ENCODE measurements around the gene PFKFB4. TPM values are rescaled to one million over a fixed set of nuclear protein-coding genes. Genes with fewer than 3 reads are reported as not detected.

The PFKFB4 gene
- total and polyA plus RNA-seq, 2 of the 4 experiments (the other 2 are of a cell fraction) = 16.9 to 17.0 TPM

- Histone ChIP-seq H2AK9ac (replicated peaks; ENCODE audit: low read depth, low read length, poor library complexity) (no peak overlapping the region), H3K36me3 (ENCODE audit: control insufficient read depth, insufficient read depth, low read length) (peaks cover 3% of the 10 kb centered on the region; the same call in 1 of the 2 replicates), H3K56ac (ENCODE audit: extremely low read depth, insufficient read depth, low read length) (no peak overlapping the region), H3K27ac (ENCODE audit: insufficient read depth, low read length) (no peak overlapping the region), H3K4me2 (ENCODE audit: low read depth, low read length) (no peak overlapping the region), H3K9ac (ENCODE audit: low read depth, low read length) (no peak overlapping the region), H2BK120ac (ENCODE audit: low read depth, low read length) (no peak overlapping the region), H3K9me1 (ENCODE audit: insufficient read depth, low read length) (peaks cover 2% of the 10 kb centered on the region; the same call in 1 of the 2 replicates), H3K79me1 (ENCODE audit: low read depth in 1 of 2, low read length in 2 of 2) (peaks cover 10 to 43% of the 10 kb centered on the region in 2 experiments; a peak in 3 of 4 replicates), H2AFZ (replicated peaks; ENCODE audit: low read length, poor library complexity) (no peak overlapping the region), H3K4me1 (ENCODE audit: control insufficient read depth, insufficient read depth, low read length) (peaks cover 11% of the 10 kb centered on the region), H4K5ac (ENCODE audit: low read depth, low read length) (no peak overlapping the region), H3K14ac (replicated peaks; ENCODE audit: low read depth, low read length) (no peak overlapping the region), H2BK5ac (ENCODE audit: low read depth, low read length, poor library complexity, severe bottlenecking) (no peak overlapping the region), H3K27me3 (ENCODE audit: control insufficient read depth, insufficient read depth, low read length) (no peaks in the 10 kb centered on the region), H2BK15ac (ENCODE audit: low read depth, low read length) (no peak overlapping the region), H3K23ac (ENCODE audit: low read depth, low read length) (no peak overlapping the region), H4K8ac (ENCODE audit: low read depth in 2 of 2, low read length in 2 of 2) (no peak overlapping the region), H3K4ac (ENCODE audit: low read depth, low read length) (no peak overlapping the region), H3K18ac (ENCODE audit: low read depth, low read length) (no peak overlapping the region), H4K20me1 (ENCODE audit: insufficient read depth, low read length) (peaks cover 13% of the 10 kb centered on the region; the same call in 1 of the 2 replicates), H4K91ac (ENCODE audit: insufficient read depth, low read depth, low read length) (no peak overlapping the region), H3K4me3 (ENCODE audit: insufficient read depth, low read depth, low read length) (no peak overlapping the region), H2AK5ac (ENCODE audit: low read depth, low read length) (no peak overlapping the region), H2BK20ac (ENCODE audit: low read depth, low read length) (no peak overlapping the region), H3K9me3 (ENCODE audit: control insufficient read depth, insufficient read depth, low read length) (no peaks in the 10 kb centered on the region)
- ChIA-PET POLR2A (ENCODE audit: unreplicated experiment) (no interaction called here), CTCF (interaction anchor here (1.6 kb wide), 1 partner anchor 117 kb away, joined by 4 read pairs; no protein-coding TSS in a partner anchor)
- intact Hi-C loops (cut with micrococcal nuclease) = no loop called here
- BruUV-seq (replicated peaks) = no TSS peak
- TF ChIP-seq USF2 (IDR thresholded peaks at IDR 0.05; ENCODE audit: low read depth, low read length) = no peak
- no peak for TF ChIP-seq NFE2L2 (IDR thresholded peaks at IDR 0.05; ENCODE audit: low read depth, low read length)
- no peak for TF ChIP-seq CEBPB (IDR thresholded peaks at IDR 0.05; ENCODE audit: low read depth, low read length)
- no peak for TF ChIP-seq MAZ (IDR thresholded peaks at IDR 0.05; ENCODE audit: borderline replicate concordance, low read depth, low read length)
- DNase-seq (no peak), ATAC-seq (ENCODE audit: low read depth) (no peak)
- in situ Hi-C loops (cut with MboI; ENCODE audit: low sequenced_read_pairs) = no loop called here
- dilution Hi-C loops (cut with HindIII; ENCODE audit: low sequenced_read_pairs, unreplicated experiment) = no loop called here
- 100% methylated on average over 2 of the region's 5 CpGs; no CpG with 5 or more reads in 1 of the 2 experiments for WGBS, 2 experiments (ENCODE audit: extremely low coverage in 2 of 2, insufficient read length in 1 of 2)
Observed at GRCh38 chr3:48553361-48553760, 3.2 kb downstream of the PFKFB4 start.
